Colon (tissue), 2 donors: ENCODE data around the gene LHFPL4.
"Not testable (repeated sequence)": the region's sequence is repeated elsewhere in the genome, so short reads cannot be mapped to it uniquely, and the experiment has no call there.

Experiments used
- FAIRE-seq: peaks from 2 replicates; lab custom pipeline; 2012; peaks lifted over from hg19 to GRCh38; lab: Jason Lieb, UNC
- donor health status: control.
- donor health status: control.

LHFPL4 gene

DNA sequence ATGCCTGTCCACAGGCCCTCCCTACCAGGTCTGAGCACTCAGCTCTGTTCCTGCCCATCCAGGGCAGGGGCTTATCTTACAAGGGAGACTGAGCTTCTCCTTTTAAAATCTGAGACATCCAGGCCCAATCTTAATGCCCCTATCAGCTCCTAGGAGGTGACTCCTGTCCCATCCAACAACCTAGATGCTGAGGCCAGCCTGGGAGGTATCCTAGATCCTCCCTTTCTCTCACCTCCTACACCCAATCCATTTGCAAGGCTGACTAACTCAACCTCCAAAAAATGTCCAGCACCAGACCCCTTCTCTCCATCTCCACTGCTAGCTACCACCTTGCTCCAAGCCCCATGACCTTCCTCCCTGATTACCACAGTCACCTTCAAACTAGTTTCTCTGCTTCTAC, 17.4 kb downstream of the LHFPL4 start:
- FAIRE-seq, result no peak

- no peak for FAIRE-seq
These were observed 19.2 kb downstream of the LHFPL4 start for GRCh38 chr3:9534429-9534828.

GRCh38 chr3:9525078-9525477, 28.5 kb downstream of the LHFPL4 start:
- FAIRE-seq, result no peak

- no peak for FAIRE-seq
These were observed 38.7 kb downstream of the LHFPL4 start for GRCh38 chr3:9514956-9515355.

DNA sequence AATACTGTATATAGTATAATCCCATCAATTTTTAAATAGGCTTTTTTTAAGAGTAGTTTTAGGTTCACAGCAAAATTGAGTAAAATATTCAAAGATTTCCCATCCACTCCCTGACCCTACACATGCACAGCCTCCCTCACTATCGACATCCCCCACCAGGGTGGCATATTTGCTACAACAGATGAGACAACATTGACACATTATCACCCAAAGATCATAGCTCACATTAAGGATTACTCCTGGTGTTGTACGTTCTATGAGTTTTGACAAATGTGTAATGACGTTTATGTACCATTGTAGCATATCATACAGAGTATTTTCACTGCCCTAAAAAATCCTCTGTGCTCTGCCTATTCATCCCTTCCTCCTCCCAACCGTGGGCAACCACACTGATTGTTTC, 39.3 kb downstream of the LHFPL4 start:
- no peak for FAIRE-seq

GRCh38 chr3:9512456-9513045, 41.1 kb downstream of the LHFPL4 start:
- no peak for FAIRE-seq

GRCh38 chr3:9508781-9509180, 44.8 kb downstream of the LHFPL4 start:
- FAIRE-seq, result no peak

DNA sequence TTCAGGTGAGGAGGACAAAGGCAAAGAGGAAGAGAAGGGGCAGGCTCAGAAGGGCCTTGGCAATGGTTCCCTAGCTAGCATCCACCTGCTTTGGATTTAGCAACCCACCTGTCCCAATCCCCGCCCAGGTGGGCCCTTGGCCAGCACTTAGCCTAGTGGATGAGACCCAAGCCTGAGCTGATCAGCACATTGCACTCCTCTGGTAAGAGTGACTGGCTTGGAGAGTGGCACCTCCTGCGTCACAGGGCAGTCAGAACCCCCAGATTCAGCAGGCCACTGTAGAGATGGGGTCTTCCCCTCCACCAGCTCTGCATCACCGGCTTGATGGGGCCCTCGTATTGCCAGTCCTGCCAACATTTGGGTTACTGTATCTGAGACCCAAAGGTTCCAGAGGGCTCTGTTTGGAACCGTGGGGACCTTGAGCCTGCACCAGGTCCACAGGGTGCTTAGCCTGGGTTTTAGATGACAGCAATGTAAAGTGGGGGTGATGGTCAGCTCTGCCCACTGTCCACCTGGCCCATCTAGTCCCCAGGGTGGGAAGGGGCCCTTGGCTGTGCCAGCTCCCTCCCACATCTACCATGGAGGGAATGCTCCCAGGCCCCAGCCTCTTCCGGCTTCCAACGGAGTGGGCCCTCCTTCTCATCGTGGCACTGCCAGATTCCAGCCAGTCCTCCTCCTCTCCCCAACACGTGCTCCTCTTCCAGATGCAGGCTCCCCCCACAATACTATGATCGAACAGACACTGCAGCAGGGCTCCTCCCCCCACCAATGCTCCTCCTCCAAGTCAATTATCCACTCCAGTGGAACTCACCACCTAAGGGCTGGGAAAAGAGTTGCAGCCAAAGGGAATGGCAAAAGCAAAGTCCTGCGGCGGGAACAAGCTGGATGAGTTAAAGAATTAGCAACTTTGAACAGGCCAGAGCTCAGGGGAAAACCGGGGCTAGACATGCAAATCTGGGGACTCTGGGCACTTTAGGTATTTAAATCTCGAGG, 45.7 kb downstream of the LHFPL4 start:
- no peak for FAIRE-seq

- no peak for FAIRE-seq
These were observed 50.3 kb downstream of the LHFPL4 start for GRCh38 chr3:9503283-9503682.

DNA sequence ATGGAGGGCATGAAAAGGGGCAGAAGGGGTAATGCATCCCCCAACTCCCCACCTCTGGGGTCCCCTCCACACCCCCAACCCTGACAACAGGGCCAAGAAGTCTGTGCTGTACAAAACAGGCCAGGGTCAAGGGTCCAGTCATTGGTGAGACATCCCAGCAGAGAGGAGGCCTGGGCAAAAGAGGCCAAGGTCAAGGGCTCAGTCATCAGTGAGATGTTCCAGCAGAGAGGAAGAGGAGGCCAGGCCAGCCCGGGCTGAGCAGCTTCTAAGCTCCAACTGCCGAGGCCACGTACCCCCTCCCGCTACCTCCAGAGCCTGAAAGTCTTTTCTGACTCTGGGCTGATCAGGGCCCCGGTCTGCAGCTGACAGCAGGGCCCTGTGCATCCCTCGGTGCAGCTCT, 52.4 kb downstream of the LHFPL4 start:
- no peak for FAIRE-seq

DNA sequence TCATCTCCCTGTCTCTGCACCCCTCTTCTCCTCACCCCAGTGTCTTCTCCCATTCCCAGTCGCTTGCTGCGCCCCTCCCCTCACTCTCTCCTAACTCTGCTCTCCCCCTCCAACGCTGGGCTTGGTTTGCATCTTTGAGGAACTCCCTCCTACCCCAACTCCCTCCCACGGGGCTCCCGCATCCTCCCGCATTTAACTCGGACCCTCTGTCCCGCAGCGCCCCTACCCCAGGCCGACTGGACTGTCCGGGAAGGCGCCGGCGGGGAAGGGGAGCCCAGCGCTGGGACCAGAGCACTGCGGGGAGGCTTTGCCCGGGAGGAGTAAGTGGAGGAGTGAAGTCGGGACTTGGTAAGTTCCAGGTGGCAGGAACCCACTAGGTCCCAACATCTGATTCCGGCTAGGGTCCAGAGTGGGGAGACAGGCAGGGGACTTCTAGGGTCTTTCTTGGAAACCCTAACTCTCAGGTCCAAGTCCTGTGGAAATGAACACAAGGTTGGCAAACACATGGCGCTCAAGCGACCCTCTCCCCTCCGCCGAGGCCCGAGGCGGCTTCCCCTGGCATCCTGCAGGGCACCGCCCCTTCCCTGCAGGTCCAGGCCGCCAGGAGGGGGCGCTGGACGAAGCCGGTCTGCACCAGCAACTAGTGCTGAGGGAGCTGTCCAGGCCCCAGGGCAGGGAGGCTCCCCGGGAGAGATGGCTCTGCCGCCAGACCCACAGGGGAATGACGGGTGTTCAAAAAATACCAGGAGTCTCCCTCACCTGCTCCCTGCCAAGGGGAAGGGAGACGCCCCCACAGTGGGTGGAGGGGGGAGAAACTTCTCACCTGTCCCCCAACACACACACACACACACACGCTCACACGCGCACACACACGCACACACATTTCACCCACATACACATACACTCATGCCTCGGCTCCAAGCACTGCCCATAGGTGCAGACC, 53.2 kb downstream of the LHFPL4 start:
- FAIRE-seq, result no peak

- no peak for FAIRE-seq
These were observed 54.0 kb downstream of the LHFPL4 start for GRCh38 chr3:9499455-9500107.

DNA sequence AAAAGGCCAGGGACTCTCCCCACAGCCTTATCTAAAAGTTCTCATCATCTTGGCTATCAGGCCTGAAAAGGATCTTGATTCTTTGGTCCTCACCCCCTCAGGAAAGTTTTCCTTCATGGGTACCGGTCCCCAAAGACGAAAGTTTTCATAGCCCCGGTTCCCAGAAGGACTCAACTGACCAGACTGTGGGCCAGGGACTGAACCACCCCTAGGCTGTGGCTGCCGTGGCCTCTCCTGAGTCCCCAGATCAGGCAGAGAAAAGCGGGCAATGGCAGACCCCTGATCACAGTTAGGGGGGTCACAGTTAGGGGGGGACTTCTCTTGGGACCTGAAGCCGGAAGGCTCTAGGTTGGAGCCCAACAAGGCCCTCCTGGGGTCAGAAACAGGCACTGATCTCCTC, 54.8 kb downstream of the LHFPL4 start:
- no peak for FAIRE-seq

DNA sequence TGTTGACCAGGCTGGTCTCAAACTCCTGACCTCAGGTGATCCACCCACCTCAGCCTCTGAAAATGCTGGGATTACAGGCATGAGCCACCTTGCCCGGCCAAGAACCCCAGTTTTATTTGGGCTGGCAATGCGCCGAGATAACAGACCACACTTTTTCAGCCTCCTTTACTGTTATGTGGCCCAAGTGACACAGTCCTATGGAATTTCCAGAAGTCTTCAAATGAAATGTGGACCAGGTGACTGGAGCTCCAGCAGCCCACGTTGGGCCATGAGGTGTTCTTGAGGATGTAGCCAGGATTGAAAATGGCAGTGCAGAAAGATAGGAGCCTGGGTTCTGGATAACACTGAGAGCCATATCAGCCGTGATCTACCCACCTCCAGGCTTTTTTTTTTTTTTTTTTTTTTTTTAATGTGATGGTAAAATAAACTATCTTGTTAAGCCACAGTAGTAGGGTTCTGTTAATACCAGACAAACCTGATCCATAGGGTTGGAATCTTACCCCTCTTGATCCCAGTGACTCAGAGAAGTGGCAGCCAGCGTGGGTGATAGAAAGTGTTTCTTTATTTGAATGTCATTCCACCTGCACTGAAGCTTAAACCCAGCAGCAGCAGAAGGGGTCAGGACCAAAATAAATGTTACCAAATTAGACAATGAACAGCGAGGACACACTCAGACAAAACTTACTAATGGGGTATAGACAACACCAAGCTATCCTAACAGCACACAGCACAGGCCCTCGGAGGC, 55.6 kb downstream of the LHFPL4 start:
- FAIRE-seq, result no peak

- no peak for FAIRE-seq
These were observed 56.7 kb downstream of the LHFPL4 start for GRCh38 chr3:9496893-9497292.

GRCh38 chr3:9494036-9494435, 59.6 kb downstream of the LHFPL4 start:
- not testable (repeated sequence) for FAIRE-seq

GRCh38 chr3:9491506-9491905, 62.1 kb downstream of the LHFPL4 start:
- no peak for FAIRE-seq

GRCh38 chr3:9485248-9485647, 68.4 kb downstream of the LHFPL4 start:
- no peak for FAIRE-seq

GRCh38 chr3:9480265-9480664, 73.4 kb downstream of the LHFPL4 start:
- FAIRE-seq, result no peak

GRCh38 chr3:9476935-9477334, 76.7 kb downstream of the LHFPL4 start:
- FAIRE-seq, result no peak

GRCh38 chr3:9474482-9474881, 79.1 kb downstream of the LHFPL4 start:
- no peak for FAIRE-seq
